HG03575 (cell line): ENCODE measurements around the gene PCF11.

ENCODE experiments used
- ATAC-seq: cut with Tn5 transposase; IDR thresholded peaks from one replicate; pipeline ENCODE4 v1.9.1; 2021; ENCODE audit not compliant: unreplicated experiment, insufficient number of reproducible peaks, low FRiP score; ENCODE audit errors: extremely low read depth

The PCF11 gene

GRCh38 chr11:83151274-83151977 lies 5.5 kb upstream of the PCF11 start:
- no peak for ATAC-seq

DNA sequence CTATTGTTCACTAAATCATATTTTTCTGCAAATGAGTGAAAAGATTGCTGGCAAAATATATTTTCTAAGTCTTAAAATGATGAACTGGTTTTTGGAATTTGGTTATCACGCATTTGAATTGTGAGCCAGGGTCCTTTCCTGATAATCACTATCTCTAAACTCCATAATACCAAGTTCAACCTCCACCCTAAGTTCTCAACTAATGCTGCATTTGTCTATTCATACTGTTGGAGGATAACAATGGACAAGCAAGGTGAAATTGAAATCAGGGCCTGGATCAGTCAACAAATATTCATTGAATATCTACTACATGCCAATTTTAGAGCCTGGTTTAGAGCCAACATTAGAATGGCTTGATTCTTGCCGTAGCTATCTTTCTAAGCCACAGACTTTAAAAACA lies 4.7 kb upstream of the PCF11 start:
- no peak for ATAC-seq

- no peak for ATAC-seq
Observed at GRCh38 chr11:83153764-83154163, 3.2 kb upstream of the PCF11 start.

GRCh38 chr11:83156144-83156995 lies 561 bp upstream of the PCF11 start:
- peak; percentile 97 for ATAC-seq

DNA sequence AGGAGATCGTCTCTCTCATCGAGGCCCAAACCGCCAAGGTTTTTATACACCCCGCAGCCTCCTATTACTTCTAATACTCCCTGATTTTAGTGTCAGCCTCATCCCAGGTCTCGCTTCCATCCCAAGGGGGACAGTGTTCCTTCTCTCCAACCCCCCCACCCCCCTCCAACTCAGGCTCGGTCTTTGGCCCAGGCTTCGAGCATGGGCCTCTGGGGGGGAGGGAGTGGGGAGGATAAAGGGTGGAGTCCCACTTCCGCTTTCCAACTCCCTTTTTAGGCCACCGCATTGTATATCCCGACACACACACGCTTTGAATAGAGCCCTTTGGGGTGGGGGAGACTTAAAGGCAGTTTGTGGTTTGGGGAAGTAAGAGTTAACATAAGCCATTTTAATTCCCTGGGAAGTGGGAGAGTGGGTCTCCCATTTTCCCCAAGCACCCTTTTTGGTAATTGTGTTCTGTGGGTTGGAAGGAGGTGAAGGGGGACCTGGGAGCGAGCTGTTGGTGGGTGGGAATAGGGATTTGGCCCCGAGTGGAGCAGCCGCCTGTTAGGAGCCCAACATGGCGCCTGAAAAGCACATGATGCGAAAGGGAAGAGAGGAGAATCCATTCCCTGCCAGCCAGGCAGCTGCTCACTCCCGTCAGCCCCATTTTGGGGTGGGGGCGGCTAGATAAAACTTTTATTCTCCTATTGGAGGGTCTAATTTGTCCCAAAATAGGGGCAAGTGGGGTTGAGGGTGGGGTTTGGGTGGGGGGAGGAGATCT lies 844 bp downstream of the PCF11 start:
- no peak for ATAC-seq

- no peak for ATAC-seq
Observed at GRCh38 chr11:83158357-83158786, 1.4 kb downstream of the PCF11 start.

DNA sequence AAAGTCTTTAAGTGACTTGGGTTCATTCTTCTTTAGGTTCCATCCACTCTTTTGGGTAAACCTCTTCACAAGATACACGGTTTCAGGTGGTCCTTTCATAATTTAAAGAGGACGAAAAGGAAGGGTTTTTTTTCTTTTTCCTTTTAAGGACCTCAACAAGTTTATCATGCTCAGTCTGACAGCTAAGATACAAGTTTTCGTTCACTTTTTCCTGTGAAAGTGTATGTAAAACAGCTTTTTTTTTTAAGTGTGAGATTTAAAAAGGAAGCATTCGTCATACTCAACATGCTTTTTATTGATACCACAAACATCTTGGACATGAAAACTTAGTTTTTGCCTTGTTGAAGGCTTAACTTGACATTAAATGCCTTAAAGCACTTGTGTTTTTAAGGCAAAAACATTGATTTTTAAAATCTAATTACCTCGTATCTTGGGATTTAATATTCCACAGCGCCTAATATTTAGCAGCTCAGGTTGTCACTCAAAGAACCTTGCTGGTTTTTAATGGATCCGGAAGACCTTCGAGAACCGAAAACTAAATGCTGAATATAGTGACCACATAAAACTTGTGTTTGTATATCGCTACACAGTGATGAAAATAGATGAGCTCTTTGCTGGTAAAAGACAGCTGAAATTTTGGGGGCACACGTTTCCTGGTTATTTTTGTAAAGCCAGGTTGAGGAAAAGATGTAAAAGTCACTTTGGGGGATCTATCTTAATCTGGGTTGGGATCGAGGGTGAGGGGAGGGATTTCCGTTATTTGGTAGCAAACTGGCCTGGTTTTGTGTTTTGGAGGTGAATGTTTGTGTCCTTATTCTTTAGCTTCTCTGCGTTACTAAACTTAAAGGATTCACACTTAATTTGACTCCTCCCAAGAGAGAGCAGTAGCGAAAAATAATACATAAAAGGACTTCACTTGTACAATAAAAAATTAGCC lies 2.3 kb downstream of the PCF11 start:
- no peak for ATAC-seq

- no peak for ATAC-seq
Observed at GRCh38 chr11:83159902-83160865, 3.3 kb downstream of the PCF11 start.

DNA sequence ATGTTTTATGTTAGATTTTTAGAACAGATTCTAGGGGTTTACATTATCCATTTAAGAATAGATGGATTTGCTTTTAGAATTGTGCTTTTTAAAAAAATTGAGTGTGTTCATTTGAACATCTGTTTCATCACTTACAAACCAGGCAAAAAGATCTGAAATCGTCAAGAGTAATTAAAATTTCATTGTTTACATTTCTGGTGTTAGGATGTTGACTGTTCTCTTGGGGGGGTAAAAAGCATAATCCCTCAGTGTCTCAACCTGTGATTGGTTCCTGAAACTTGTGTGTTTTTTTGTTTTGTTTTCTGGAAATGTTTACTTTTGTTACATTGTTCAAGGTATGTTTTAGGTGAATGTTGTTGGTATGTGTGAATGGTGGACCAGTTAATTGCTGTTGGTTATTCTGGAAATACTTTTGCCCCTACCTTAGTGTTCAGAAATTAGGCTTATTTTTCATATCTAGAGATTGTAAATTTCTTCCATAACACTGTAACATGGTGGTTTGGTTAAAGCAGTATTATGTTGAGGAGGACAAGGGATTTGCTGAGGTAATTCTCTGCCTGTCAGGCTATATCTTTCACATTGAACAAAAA lies 4.8 kb downstream of the PCF11 start:
- no peak for ATAC-seq

- peak; percentile 55 for ATAC-seq
Observed at GRCh38 chr11:83162377-83162776, 5.4 kb downstream of the PCF11 start.

- no peak for ATAC-seq
Observed at GRCh38 chr11:83166193-83166866, 9.4 kb downstream of the PCF11 start.

DNA sequence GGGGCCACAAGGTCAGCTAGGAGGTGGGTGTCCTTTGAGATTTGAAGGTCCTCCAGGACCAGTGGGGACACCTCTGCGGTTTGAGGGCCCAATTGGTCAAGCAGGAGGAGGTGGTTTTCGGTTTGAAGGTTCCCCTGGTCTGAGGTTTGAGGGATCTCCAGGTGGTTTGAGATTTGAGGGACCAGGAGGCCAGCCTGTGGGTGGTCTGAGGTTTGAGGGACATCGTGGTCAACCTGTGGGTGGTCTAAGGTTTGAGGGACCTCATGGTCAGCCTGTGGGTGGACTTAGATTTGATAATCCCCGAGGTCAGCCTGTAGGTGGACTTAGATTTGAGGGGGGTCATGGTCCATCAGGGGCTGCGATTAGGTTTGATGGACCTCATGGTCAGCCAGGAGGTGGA lies 11.8 kb downstream of the PCF11 start:
- no peak for ATAC-seq

- ATAC-seq, result no peak
Observed at GRCh38 chr11:83170865-83171264, 13.9 kb downstream of the PCF11 start.

GRCh38 chr11:83172551-83172950 lies 15.6 kb downstream of the PCF11 start:
- no peak for ATAC-seq

DNA sequence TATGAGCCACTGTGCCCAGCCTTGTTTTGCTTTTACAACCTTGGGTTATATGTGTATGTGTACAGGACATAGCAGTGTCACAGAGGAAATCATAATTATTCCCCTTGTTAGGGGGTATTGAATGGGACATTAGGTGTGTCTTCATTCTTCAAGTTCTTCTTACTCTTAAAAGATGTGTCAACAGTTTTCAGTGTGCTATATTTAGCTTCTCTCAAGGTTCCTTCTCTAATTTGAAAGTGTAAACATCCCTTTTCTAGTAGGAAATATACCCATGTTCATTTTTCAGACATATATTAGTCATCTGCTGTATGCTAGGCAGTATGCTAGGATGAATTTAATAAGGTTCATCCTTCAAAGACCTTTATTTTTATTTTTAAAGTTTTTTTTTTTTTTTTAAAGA lies 17.1 kb downstream of the PCF11 start:
- no peak for ATAC-seq

- no peak for ATAC-seq
Observed at GRCh38 chr11:83175815-83176214, 18.9 kb downstream of the PCF11 start.

- no peak for ATAC-seq
Observed at GRCh38 chr11:83181815-83182214, 24.9 kb downstream of the PCF11 start.
